Epidermal melanocyte (primary cell): ENCODE data around the gene SIVA1.

Source experiments
- DNase-seq: peaks from one replicate; pipeline ENCODE4 v3.0.0; 2011; ENCODE audit warnings: low spot score; ENCODE audit not compliant: insufficient read length

SIVA1 gene

DNA sequence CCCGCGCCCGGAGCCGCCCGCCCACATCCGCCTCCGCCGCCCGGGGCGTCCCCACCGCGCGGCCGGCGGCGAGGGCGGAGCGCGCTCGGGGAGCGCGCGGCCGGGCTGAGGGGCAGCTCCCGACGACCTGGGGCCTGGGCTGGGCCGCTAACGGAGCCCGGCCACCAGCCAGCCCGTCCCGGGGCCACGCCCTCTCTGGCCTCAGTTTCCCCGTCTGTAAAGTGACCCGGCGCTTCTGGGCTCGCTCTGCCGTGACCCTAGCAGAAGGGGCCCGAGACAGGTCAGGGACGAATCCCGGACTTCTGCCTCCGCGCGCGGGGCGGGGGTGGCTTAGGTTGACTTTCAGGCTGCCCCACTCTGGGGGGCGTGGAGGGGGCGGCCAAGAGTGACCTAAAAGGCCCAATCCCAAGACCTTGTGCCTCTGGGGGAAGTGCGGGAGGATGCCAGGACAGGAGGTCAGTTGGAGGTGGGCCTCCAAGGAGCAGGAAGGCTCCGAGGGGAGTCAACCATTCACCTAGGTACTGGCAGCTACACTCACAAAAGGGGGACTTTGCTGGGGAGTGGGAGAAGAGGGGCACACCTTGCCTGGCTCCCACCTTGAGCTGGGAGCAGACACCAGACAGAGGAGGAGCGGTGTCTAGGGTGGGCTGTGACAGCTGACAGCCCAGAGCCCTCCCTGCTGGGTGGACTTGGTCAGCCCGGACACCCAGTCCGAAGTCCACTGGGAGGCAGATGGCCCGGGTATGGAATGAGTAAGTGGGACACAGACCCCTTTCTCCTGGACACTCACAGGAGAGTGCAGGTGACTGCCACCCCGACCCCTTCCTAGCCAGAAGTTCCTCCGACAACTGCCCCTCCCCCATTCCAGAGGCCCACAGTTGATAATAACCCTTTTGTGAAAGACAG, 43.1 kb downstream of the SIVA1 start:
- DNase-seq: peak; percentile 87

DNA sequence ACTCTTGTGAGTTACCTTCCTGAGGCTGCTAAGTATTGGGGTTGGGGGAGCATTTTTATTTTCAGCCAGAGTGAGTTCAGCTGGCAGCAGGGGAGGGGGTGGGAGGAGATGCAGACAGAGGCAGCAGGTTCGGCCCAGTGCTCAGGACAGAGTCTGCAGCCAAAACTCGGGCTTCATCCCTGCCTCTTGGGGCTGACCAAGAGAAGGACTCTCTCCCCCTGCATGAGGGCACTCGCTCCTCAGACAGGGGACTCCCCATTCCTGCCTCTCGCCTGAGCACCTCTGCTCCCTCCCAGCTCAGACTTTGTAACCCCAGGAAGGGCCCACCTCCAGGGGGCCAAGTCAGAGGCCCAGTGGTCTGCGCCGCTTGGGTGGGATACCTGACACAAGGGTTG, 43.7 kb downstream of the SIVA1 start:
- no peak for DNase-seq

DNA sequence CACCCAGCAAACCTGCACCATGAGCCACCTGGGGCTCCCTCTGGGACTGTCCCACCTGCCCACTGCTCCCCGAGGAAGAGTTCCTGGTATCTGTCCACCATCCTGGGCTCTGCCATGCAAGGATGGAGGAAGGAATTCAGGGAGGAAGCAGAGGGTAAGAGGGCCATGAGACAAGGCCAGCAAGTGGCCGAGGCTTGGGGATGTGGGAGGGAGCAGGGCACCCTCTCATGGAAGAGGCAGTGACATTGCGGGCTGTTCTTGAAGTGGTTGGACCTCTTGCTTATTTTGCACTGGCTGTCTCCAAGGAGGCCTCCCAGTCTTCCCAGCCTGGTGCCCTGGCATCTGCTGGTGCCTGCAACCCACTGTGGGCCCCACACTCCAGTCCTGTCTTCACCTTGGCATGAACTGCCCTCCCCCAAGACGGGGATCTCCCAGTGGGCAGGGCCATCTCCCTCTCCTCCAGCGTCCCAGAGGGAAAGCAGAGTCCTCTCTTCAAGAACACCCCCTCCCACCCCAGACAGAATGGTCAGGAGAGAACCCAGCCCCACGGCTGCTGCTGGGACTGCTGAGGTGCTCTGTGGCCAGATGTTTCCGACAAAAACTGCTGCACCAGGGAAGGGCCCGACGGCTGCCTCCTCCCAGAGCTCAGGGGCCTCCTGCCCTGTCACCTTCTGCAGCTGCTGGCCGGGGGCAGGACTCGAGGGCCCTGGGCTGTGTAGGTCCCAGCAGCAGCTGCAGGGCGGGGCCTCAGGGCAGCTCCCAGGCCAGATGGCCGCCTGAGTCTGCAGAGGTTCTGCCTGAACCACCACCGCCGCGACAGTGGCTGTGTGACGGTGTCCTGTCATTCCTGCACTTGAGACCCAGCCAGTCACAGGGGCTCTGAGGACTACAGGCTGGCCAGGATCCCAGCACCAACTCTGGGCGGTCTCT, 44.4 kb downstream of the SIVA1 start:
- DNase-seq: no peak

DNA sequence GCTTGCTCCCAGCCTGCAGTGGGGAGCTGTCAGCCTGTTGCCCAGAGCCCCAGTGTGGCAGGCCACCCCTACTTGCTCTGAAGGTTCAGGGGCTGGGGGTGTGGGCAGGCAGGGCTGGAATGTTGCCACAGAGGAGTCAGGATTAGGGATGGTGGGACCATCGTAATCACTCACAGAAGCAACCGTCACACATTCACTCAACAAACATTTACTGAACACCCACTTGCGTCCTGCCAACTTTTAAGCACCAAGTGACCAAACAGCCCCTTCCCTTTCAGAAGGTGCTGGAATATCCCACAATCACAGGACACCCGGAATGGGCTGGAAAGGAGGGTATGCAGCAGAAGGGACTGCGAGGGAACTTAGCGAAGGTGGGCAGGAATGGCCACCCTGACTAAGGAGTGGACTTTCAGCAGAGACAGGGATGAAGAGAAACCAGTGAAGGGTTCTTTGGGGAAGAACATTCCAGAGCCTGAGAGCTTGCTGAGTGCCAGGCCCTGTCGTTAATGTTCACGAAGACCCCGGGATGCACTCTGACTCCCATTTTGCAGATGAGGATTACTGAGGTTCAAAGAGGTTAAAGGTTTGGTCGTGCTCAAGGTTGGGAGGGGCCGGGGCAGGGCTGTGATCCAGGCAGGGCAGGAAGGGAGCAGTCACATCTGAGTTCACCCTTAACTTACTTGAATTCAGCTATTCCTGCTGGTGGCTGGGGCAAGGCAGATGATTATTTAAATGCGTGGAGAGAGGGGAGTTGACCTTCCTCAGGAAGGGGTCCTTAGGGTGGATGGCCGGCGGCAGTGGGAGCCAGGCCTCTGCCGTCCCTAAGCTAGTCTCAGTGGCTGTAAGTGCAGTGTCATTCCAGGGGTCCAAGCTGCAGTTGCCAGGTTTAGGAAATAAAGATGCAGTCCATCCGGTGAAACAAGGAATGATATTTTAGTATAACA, 45.6 kb downstream of the SIVA1 start:
- DNase-seq: no peak

DNA sequence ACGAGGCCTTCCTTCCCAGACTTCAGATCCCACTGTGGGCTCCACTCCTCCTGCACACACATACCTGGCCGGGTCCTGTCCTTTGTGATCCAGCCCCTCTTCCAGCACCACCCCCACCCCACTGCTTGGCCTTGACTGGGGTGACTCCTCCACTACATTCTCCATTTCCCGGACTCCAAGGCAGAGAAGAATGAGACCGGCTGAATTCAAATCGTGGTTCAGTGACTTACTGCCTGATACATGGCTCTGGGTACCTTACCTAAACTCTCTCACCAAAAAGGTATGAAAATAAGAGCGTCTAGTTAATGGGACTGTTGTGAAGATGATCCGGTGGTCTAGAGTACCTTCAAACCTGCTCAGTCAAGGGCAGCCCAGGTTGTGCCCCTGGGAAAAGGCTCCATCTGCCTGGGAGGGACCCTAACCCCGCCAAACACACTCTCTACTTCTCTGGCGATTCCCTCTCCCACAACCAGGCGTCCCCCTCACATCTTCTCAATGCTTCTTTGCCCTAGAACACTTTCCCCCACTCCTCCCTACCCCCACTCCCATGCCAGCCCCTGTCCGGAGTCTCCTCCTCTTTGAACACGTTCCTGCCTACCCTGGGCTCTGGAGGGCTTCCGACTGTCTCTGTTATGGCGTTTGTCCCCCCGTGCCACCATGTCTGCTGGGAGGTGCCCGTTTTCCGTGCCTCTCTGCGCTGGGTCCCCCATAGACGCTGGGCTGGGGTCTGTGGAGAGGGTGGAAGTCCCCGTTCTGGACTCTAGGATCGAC, 46.5 kb downstream of the SIVA1 start:
- no peak for DNase-seq

DNA sequence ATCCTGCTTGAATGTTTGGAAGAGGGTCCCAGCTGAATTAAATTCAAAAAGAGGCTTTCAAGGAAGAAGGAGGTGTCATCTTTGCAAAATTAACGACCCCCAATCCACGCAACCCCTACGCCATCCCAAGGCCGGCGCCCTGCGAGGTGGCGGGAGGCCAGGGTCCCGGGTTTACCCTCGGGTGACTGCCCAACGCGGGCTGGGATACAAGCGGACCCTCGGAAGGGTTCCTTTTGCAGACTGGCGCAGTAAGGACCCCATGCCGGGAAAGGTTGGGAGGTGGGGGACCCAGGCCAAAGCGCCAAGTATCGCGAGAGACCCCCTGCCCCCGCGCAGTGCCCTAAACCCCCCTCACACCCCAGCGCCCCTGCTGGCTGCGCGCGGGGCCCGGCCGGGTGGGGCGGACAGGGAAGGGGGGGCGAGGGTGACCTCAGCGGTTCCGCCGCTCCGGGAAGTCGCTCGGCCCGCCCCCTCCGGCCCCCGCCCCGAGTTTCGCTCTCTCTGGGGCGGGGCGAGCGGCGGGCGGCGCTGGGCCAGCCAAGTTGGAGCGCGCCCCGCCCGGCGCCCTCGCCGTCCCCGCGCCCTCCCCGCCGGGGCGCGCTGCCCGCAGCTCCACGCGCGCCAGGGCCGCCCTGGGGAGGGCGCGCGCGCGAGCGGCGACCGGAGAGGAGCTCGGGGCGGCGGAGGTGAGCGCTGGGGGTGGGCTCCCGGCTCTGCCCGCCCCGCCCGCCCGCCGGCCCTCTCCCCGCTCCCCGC, 47.2 kb downstream of the SIVA1 start:
- peak; percentile 91 for DNase-seq

DNA sequence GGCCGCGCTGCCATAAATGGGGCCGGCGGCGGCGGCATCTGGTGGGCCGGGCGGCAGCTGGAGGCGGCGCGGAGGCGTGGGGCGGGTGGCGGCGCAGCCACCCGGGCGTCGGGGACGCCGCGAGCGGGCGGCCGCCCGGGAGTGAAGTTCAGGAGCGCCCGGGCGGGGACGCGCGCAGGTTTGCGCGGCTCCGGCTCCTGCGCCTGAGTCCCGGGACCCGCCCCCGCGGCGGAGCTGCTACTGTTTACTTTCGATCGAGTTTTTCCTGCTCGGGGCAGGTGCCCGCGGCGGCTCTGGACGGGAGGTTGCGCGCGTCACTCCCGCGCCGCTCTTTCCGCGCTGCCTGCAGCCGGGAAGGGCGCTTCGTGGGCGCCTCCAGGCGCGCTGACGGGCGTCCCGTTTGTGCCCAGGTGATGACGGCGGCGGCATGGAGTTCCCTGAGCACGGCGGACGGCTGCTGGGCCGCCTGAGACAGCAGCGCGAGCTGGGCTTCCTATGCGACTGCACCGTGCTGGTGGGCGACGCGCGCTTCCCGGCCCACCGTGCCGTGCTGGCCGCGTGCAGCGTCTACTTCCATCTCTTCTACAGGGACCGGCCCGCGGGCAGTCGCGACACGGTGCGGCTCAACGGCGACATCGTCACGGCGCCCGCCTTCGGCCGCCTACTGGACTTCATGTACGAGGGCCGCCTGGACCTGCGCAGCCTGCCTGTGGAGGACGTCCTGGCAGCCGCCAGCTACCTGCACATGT, 48.0 kb downstream of the SIVA1 start, which contains the start of gene ZBTB42:
TSS of gene ZBTB42 (plus strand) at position 331 of the 749 bp plus-strand sequence. CDS start at position 428, 97 bp downstream.
- peak; percentile 51 for DNase-seq

DNA sequence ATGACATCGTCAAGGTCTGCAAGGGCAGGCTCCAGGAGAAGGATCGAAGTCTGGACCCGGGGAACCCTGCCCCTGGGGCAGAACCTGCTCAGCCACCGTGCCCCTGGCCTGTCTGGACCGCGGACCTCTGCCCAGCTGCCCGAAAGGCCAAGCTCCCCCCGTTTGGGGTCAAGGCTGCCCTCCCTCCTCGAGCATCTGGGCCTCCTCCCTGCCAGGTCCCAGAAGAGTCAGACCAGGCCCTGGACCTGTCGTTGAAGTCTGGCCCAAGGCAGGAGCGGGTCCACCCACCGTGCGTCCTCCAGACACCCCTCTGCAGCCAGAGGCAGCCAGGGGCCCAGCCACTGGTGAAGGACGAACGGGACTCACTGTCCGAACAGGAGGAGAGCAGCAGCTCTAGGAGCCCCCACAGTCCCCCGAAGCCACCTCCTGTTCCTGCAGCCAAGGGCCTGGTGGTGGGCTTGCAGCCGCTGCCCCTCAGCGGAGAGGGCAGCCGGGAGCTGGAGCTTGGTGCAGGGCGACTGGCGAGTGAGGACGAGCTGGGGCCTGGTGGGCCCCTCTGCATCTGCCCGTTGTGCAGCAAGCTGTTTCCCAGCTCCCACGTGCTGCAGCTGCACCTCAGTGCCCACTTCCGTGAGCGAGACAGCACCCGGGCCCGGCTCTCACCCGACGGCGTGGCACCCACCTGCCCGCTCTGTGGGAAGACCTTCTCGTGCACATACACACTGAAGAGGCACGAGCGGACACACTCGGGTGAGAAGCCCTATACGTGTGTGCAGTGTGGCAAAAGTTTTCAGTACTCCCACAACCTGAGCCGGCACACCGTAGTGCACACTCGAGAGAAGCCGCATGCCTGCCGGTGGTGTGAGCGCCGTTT, 48.8 kb downstream of the SIVA1 start:
- no peak for DNase-seq

DNA sequence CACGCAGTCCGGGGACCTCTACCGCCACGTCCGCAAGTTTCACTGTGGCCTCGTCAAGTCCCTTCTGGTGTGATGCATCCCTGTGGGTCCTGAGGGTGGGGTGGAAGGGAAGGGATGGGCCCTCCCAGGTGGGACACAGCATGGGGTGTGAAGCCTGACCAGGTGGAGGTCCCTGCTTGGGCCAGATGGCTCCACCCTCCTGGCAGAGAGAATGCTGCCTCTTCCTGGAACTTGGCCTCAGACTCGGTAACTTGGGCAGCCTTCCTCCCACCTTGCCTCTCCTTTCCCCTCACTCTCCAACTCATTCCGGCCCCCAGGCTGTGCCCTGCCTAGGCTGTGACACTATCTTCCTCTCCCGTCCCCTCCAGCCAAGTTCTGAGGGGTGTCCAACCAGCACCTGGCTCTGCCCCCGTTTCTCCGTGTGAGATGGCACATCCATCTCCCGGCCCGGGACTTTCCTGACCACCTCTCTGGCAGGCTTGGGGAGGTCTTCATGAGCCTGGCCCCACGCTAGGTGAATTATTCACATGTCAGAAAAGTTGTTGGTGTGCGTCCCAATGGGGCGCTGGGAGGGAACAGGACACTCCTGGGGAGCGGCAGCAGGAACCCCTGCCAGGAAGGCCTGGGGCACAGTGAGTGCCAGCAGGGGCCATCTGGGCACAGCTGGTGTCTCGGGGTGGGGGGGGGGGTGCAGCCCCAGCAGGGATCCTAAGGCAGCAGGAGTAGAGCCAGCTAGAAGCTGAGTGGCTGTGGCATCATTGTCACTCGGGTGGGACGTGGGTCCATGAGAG, 49.6 kb downstream of the SIVA1 start:
- no peak for DNase-seq

DNA sequence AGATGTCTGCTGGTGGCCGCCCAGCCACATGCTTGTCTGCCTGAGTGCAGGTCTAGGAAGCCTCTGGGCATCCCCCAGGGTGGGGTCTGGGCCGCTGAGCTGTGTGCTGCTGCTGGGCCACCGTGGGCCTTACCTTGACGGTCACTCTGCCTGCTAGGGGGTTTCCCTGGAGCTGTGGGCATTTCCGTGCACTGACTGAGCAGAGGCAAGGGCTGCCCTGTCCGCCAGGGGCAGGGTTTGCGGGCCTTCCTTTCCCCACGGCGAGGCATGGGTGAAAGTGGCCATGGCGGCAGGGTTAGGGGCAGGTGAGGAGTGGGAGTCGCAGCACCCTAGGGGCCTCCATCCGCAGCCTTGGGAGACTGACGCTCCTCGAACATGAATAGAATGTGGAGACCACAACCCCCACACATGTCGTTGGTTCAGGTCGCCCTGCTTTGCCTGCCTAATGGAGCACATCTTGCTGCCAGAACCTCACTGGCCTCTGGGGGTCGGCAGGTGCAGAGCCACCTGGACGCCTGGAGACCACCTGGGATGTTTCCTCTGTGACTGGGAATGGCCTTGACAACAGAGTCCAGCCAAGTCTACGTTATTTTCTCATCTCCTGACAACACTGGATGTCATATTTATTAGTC, 50.4 kb downstream of the SIVA1 start:
- DNase-seq: no peak

DNA sequence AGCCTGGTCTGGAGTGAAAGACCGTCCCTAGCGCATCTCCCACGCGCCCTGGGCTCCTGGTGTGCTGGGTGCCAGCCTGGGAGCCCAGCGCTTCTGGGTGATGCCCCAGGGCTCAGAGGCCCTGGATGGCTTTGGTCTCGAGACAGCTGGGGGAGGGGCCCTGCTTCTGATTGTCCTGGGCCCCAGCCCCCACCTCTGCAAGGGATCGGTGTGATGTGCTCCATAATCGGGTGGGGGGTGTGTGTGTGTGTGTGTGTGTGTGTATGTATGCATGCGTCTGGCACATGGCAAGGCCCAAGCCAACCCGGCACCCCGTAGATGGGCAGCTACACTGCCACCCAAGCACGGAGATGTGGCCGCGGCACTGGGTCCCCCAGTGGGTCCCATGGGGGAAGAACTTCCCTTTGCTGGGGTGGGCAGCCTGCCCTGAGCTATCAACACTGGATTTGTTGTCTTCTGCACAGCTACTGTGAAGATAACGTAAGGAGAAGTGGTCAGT, 51.0 kb downstream of the SIVA1 start:
- DNase-seq: no peak

DNA sequence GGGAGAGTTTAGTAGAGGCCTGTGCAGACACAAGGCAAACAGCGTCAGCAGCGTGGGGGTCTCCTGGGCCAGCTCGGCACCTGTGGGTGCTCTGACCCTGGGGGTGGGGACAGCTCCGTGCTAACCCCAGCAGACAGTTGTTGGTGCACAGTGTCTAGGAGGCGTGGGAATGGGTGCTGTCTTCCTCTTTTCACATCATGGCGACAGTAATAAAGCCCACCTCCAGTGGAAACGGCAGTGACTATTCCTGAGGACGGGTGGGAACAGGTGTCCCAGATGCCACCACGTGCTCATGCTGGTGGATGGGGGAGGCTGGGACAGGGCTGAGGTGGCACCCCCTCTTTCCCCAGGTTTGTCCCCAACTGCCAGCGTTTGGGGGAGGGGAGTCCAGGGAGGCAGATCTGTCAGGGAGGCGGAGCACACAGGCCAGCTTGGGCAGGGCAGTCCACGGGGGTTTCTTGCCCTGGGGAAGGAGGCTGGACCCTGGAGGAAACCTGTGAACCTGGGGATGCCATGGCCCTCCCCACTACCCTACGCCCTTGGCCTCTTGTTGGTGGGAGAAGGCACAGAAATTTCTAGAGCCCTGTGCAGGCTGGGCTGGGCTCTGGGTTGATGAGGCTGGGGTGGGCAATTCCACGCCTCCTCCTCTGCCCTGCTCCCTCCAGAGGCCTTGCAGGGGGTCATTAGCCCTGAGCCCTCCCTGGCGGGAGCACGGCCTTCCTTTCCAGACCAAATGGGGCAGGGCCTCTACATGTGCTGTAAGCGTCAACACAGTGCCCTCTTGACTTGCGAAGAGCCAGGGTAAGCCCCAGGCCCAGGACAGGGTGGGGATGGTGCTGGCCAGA, 51.8 kb downstream of the SIVA1 start:
- no peak for DNase-seq

DNA sequence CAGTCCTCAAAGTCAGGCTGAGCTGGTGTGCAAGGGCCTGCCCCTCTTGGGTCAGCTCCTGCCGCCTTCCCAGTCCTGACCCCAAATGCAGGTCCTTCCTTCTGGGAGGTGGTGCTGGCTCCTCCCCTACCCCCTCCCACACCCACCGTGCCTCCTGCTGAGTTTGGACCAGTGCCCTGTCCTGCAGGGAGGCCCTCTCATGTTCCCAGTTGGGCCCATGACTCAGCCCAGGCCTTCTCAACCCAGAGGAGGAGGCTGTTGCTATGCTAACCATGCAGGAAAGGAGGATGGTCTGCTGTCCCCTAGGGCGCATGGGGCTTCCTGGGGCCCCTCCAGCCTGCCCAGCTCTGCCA, 52.4 kb downstream of the SIVA1 start:
- DNase-seq: peak; percentile 60

DNA sequence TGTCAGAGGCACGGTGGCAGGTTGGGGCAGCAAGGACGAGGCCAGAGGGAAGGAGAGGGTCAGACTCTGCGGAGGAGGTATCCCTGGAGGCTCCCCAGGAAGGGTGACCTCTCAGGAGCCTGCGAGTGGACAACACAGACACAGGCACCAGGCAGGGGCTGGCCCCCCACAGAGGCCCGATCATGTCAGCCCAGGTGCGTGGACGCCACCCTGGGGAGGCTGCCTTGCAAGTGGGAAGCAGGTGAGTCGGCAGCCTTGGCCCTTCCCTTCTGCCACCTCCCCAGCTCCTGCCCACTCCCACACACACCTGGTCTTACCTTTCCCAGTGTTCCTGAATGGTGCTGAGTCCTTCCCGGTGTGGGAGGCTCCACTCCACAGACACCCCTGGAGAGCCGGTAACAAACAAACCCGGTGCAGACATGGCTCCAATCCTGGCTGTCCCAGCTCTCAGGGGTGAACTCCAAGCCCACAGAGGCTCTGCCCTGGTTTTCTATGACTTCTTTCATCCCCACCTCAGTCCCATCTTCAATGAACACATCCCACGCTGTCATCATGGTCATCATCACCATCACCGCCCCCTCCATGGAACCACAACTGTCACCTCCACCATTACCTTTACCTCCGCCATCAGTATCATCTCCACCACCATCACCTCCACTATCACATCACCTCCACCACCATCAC, 53.1 kb downstream of the SIVA1 start:
- DNase-seq: no peak
